GM18870 (cell line): ENCODE data around the gene PDE5A.
"Not testable (repeated sequence)": the region's sequence is repeated elsewhere in the genome, so short reads cannot be mapped to it uniquely, and the experiment has no call there.

Source experiments
- ATAC-seq: cut with Tn5 transposase; IDR thresholded peaks from one replicate; pipeline ENCODE4 v1.9.1; 2021; ENCODE audit warnings: moderate library complexity; ENCODE audit not compliant: unreplicated experiment

Gene PDE5A

DNA sequence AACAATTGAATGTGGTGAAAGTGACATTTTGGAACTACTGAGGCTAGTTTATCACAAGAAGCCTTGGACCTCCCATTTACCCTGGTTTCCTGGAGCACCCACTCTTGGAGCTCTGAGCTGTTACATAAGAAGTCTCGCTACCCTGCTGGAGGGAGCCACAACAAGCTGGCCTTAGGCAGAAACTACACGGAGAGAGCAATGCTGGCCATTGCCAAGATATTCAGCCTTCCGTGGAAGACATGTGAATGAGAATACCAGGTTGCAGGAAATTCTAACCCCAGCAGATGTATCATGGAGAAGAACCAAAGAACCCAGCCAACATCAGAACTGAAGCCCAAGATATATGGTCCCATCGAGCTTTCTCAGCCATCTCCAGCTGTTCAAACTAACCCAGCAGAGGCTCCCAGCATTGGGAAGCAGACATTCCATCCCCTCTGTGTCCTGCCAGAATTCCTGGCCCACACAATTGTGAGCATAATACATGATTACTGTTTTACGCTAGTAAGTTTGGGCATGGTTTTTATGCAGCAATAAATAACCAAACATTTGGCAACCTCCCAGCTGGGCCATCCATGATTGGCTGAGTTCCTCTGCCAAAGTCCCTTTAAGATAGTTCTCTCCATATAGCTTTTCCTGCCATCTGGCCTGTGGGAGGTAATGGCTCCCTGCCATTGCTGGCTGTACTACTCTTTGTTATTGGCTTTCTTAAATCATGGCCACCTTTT is 17.9 kb upstream of the PDE5A start:
- no peak for ATAC-seq

DNA sequence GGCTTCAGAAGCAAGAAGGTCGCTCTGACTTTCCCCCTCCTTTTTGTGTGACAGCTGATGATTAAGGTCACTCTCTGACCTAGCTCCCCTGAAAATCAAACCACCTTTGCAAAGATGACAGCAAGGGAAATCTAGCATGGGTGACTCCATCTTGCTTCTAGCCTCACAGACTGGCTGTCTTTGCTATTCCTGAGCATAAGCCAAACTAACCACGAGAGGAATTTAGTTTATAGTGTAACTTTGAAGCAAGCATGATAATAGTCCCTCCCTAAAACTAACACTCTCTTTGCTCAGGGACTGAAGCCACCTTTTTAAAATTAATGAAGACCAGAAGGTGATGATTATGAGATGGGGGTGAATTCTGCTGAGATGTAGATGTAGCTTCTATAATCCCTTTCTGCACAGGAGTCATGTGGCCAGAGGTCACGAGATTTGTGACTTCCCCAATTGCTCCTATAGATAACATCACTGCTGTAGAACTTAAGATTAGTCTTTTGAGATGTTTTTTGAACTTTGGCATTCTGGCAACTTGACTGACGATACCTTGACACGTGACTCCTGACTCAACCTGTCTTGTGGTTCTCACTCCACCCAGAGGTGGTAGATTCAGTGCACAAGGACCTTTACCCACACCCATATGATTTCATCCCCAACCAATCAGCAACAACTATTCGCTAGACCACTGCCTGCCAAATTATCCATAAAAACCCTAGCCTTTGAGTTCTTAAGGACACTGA is 14.9 kb upstream of the PDE5A start:
- no peak for ATAC-seq

DNA sequence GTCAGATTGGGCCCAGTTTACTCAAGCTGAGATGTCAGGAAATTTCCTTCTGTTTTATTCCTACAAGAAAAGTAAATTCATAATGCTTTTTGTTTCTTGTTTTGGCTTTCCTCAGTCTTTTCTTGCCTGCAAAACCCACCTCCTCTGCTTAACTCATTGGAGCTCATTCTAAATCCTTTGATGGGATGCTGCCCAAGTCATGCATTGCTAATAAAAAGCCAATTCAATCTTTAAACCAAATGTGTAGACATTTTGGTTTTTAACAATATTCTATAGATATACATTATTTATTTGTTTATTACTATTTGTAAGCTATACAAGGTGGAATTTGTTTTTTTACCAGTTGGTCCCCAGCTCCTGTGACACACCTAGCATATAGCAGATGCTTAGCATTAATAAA is 13.2 kb upstream of the PDE5A start:
- ATAC-seq = no peak

DNA sequence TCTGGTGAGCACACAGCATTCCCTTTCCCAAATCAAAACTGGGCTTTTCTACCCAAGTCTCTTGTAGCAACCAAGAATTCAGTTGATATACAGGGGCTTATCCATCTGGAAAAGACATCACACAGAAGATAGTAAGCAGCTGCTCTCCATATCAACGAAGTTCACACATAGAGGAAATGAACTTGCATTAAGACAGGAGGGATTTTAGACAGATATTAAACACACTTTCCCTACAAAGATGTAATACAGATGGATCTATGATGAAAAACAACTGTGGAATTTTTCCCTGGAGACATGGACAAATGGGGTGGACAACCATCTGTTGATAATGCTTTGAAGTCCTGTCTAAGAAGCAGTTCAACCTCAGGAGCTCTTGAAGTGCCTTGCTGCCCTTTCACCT is 9.8 kb upstream of the PDE5A start:
- ATAC-seq = no peak

DNA sequence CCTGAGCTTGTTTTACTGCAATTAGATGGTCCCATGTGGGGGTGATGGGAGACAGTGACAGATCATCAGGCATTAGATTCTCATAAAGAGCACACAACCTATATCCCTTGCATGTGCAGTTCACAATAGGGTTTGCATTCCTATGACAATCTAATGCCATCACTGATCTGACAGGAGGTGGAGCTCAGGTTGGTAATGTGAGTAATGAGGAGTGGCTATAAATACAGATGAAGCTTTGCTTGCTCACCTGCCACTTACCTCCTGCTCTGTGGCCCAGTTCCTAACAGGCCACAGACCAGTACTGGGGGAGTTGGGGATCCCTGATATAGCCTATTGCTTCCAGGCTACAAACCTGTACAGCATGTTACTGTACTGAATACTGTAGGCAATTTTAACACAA is 8.2 kb upstream of the PDE5A start:
- ATAC-seq = not testable (repeated sequence)

DNA sequence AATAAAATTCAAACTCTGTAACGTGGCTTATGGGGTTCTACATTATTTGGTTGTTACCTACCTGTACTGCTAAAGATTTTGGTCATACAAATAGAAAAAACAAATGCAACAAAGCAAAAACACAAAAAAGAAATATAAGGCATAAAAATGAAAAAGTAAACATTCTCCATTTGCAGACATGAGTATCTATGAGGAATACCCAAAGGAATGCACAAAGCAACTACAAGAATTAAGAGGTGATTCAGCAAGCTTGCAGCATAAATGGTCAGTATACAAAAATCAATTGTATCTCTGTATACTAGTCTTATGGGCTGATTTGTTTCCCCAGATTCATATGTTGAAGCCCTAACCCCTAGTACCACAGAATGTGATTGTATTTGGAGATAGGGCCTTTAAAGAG is 3.6 kb upstream of the PDE5A start:
- no peak for ATAC-seq

DNA sequence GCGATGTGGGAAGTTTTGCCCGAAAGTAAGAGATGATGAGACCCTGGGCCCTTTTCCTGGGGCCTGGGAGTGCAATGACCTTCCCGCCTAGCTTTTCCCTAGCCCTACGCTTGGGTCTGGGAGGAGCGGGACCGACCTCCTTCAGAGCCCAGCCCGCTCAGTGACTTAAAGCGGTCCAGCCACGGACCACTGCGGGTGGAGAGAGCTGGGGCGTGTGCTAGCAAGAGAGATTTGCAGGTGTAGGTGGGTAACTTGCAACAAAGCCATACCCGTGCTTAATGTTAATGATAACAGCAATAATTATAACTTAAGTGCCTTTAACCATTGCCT is 503 bp upstream of the PDE5A start:
- ATAC-seq = peak; percentile 39

DNA sequence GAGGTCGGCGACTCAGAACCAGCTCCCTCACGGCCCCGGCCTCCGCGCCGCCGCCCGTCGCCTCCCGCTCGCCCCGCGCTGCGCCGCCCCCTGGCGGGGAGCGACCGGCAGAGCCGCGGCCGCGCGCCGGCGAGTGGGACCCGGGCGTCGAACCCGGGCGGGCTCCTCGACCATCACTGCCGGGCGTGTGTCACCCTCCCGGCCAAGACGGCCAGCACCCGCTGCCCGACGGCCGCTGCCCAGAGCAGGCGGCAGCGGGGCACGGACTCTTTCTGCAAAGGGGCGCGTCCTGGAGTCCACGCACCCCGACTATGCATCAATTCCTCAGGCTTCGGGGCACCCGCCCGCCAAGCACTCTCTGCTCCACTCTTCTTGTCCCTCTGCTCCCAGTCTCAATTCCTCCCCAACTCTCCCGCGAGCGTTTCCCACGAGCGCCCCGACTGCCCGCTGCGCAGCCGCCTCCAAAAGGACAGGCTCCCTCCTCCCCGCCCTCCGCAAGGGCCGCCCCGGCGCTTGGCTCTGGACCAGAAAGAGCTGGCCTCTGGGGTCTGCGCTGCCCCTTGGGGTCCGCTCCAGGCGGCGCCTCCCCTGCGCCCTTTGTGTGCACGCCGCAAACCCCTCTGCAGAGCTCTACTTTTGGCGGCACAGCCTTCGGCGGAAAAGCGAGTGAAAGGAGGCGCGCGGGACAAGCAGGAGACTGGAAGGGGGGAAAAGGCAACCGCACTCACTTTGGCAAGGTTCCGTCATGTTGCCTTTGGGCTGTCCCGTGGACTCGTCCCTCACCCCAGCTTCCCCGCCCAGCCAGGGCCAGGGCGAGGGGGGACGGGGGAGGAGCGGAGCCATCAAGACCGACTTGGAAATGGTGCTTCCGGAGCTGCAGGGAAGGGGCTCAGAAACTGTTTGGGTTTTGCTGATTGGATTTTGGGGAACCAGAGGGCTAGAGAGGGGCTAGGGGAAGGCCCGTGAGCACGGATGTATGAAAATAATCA is 1.0 kb downstream of the PDE5A start:
- ATAC-seq = no peak

DNA sequence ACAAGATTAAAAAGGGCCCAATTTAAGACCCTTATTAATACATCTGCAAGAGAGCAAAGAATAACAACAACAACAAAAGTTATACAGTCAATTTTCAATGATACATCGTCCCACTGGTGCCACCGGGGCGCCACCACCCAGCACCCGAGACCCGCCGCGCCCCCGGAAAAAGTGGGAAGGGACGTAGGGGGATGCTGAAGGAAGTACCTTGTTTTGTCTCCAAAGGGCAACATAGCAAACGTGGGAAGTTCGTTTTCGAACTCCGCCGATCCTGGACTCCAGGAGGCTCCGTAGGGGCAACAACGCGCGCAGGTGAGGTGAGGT is 1.7 kb downstream of the PDE5A start:
- no peak for ATAC-seq

DNA sequence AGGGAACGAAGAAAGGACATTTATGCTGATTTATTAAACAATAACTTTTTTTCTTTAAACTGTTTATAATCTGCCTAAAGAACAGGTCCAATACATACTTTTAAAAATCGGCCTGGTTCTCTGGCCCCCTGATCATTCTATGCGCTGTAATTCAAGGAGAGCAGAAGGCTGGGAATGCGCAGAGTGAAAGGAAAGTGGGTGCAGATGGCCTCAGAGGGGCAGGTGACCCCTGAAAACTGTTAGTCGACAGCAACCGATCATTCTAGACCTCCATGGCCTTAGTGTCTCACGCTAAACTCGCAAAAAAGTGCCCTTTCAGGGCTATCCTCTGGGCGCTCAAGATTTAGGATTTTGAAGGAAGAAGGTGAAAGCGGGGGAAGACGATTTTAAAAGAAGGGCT is 2.2 kb downstream of the PDE5A start:
- no peak for ATAC-seq

DNA sequence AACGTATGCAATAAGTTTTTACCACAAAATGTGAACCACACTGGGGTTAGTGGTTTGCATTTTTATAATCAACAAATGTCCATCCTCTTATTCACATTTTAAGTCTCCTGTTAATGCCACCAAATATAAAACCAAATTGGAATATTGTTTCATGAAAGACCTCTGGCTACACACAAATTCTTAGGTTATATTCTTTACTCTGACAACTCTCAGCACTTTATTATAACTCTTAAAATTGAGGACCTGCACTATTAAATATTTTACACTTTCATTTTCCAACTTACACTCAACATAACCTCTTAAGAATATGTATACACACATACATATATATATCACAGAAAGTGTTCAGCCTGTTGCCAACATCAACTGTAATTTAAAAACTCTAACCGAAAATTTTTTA is 2.8 kb downstream of the PDE5A start:
- no peak for ATAC-seq

DNA sequence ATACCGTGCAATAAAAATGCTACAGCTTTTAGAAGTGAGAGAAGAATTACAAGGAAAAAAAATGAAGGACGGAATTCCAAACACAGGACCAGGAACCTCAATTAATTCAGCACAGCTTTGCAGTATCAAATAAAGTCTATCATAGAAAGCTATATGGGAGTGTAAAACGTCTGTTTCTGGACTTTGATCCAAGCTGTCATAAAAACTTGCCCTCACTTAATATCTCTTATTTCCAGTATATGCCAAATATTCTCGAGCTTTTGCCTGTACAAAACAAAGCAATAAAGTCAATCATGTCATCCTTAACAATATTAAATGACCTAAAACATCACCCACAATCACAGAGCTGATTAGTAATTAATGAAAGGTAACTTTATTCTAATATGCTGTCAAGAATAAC is 4.2 kb downstream of the PDE5A start:
- ATAC-seq = no peak

DNA sequence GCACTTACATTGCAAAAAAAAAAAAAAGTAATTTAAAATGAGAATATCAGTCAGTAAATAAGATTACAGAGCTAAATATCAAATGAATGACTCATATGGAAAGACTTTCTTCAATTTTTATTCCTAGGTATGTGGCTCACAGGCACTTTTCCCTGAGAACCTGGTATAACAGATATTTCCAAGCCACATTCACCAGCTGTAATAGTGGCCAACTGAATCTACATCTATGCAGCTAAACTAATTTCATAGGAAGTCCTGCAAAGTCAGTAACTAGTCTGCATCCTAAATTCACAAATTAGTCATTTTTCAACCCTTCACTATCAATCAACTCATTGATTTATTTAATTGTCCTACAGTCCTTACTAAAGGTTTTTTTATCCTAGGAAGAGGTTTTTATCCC is 5.6 kb downstream of the PDE5A start:
- no peak for ATAC-seq

DNA sequence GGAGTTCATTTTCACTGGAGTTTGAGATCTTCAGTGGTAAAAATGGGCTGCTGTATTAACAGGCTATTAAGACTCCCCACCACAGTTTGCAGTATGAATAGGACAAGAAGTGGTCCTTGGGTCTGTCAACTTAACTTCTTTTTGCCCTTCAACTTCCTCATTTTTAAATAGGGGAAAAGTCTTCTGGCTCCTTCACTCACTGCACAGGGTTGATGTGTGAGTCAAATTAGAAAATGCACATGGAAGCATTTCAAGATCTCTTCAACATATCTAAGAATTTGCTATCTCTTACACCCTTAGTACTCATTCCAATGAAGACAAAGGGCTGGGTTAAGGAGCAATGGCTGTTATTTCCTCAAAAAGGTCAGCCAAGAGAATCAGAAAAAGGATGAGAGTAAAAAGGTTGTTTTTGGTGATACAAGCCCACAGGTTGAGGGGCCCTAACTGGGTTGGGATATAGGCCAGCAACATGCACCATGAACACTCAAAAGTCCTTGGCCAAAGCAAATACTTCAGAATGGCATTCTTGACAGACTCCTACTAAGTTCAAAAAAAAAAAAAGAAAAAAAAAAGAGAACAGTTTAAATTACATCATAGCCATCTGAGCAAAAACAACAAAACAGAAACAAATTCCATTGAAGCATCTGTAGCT is 13.4 kb downstream of the PDE5A start:
- no peak for ATAC-seq

DNA sequence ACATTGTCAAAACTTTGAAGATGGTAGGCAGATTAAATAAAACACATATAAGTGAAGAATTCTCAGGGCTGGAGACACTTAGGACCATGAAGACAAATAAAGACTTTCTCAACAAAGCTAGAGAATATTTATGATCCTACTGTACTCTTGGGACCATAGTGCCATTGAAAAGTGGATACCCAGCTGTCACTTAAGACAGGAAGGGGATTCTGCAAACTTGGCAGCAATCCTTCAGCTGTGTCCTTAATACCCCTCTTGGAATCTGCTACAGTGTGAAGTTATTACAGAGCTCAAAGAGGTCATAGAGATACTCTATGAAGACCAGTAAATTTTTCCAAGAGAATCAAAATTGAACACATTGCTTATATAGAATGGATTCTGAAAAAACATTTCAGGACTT is 24.3 kb downstream of the PDE5A start:
- ATAC-seq = no peak

DNA sequence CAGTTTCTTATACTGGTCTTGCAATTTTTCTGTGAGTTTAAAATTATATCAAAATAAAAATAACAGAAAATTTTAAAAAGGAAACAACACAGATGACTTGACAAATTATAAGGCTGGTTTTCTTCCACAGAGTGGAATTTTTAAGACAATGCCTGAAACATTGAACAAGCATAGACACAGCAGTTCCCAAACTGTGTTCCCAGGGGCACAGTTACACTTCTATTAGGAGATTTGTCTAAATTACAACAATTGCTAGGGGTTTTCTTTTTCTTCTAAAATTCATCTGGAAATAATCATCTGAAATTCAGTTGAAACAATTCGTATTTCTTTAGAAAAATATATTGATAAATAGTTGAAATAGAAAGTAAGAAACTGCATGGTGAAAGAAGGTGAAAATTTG is 26.2 kb downstream of the PDE5A start:
- ATAC-seq = no peak

DNA sequence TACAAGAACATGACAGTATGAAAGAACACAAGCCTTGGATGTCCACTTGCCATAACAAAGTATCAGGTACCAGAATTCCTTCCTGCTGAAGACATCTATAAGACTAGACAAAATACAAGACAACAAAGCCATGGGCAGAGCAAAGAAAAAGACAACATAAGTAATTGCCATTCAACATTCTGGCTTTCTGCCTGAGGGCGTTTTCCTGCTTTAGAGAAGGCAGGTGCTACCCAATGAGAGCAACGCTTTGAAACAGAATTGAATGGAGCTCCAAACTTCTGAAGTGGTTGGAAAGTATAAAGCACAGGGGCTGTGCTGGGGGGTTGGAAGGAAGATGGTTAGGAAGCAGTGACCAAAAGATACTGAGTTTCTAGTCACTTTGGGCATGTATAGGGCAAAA is 30.1 kb downstream of the PDE5A start:
- ATAC-seq = no peak

DNA sequence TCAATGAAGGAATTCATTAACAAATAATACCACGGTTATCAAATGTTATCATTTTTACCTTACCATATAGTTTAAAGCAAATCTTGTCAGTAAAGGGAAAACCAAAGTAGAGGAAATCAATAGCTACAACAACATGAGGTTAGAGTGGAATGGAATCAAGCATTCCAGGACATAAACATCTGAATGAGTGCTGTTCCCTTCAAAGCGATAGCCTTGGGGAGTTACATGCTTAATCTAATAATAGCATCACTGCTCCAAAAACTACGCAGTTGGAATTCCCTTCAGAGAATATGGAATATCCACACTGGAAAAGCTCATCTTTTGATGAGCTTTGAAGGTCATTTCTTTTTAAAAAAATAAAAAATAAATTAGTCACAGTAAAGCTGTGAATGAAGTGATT is 31.2 kb downstream of the PDE5A start:
- no peak for ATAC-seq

DNA sequence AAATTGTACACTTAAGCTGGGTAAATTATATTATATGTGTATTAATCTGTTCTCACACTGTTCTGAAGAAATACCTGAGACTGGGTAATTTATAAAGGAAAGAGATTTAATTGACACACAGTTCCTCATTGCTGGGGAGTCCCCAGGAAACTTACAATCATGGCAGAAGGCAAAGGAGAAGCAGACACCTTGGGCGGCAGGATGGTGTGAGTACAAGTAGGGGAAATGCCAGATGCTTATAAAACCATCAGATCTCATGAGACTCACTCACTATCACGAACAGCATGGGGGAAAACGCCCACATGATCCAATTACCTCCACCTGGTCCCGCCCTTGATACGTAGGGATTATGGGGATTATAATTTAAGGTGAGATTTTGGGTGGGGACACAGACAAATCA is 34.9 kb downstream of the PDE5A start:
- ATAC-seq = no peak

DNA sequence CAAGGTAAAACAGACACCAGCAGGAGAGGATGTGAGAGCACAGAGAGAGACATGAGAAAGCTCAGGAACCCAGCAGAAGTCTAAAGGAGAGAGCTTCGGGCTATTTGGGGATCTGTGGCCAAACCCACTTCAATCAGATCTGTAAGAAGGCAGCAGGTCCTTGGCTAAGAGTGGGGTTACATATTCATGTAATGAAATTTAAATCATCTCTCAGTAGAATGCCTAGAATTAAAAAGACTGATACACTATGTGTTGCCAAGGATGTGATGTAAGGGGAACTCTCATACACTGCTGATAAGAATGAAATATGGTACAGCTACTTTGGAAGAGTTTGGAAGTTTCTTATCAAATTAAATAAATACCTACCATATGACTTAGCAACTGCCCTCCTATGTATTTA is 35.8 kb downstream of the PDE5A start:
- no peak for ATAC-seq

DNA sequence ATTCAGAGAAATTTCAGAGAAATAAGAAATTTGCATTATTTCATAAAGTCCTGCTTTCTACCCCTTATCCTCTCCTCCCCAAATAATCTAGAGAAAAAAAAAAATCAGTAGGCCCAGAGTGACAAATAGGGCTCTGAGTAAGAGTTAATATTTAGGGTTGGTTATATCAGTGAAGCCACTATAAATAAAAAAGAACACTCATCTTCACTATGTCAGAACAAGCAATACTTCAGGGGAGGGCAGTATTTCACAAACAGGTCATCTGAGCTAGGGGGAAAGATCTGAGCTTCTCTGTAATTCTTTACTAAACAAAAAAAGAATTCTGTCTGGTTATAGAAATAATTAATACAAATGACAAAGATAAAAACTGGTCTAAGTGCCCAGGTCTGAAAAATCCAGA is 39.4 kb downstream of the PDE5A start:
- ATAC-seq = no peak
